Activated CD4-positive, alpha-beta T cell treated with anti-CD3 and anti-CD28 coated beads, Interleukin-2, Interleukin-4, amounts not matched to agents 100 ng/mL and 50 ng/mL, durations not matched to agents 16 hours and 8 hours (primary cell): ENCODE results near the gene SSPN.

Source experiments
- DNase-seq: peaks from one replicate; pipeline ENCODE4 v3.0.0-alpha.2; 2020; ENCODE audit warnings: low spot score

The SSPN gene

GRCh38 chr12:26187014-26187798 is 8.2 kb upstream of the SSPN start:
- DNase-seq, result no peak

- DNase-seq, result peak; percentile 5
Measured at GRCh38 chr12:26188127-26188526, 7.2 kb upstream of the SSPN start.

- no peak for DNase-seq
Measured at GRCh38 chr12:26188641-26189040, 6.7 kb upstream of the SSPN start.

- DNase-seq, result no peak
Measured at GRCh38 chr12:26192142-26192541, 3.2 kb upstream of the SSPN start.

GRCh38 chr12:26193539-26193938 is 1.8 kb upstream of the SSPN start:
- no peak for DNase-seq

GRCh38 chr12:26195641-26196420 is 458 bp downstream of the SSPN start:
- DNase-seq, result no peak

- no peak for DNase-seq
Measured at GRCh38 chr12:26196421-26196716, 996 bp downstream of the SSPN start.

- DNase-seq, result no peak
Measured at GRCh38 chr12:26197832-26198231, 2.5 kb downstream of the SSPN start.

- DNase-seq, result no peak
Measured at GRCh38 chr12:26198742-26199141, 3.4 kb downstream of the SSPN start.

GRCh38 chr12:26203167-26203780 is 7.9 kb downstream of the SSPN start:
- no peak for DNase-seq

- no peak for DNase-seq
Measured at GRCh38 chr12:26204612-26205289, 9.4 kb downstream of the SSPN start.

GRCh38 chr12:26205298-26205697 is 9.9 kb downstream of the SSPN start:
- DNase-seq, result no peak

GRCh38 chr12:26205941-26206340 is 10.6 kb downstream of the SSPN start:
- no peak for DNase-seq

GRCh38 chr12:26211331-26211730 is 16.0 kb downstream of the SSPN start:
- DNase-seq, result no peak

GRCh38 chr12:26212396-26212795 is 17.0 kb downstream of the SSPN start:
- DNase-seq, result no peak

- DNase-seq, result no peak
Measured at GRCh38 chr12:26212988-26213387, 17.6 kb downstream of the SSPN start.

GRCh38 chr12:26214121-26214520 is 18.7 kb downstream of the SSPN start:
- no peak for DNase-seq

GRCh38 chr12:26219736-26220135 is 24.4 kb downstream of the SSPN start:
- DNase-seq, result no peak

GRCh38 chr12:26224657-26225056 is 29.3 kb downstream of the SSPN start:
- DNase-seq, result no peak

- no peak for DNase-seq
Measured at GRCh38 chr12:26226122-26226521, 30.7 kb downstream of the SSPN start.

- DNase-seq, result no peak
Measured at GRCh38 chr12:26226629-26227360, 31.4 kb downstream of the SSPN start.

- no peak for DNase-seq
Measured at GRCh38 chr12:26227361-26227745, 32.0 kb downstream of the SSPN start.
